GM21529 (cell line): ENCODE measurements around the gene BABAM2.

Experiments used
- ATAC-seq: cut with Tn5 transposase; IDR thresholded peaks from one replicate; pipeline ENCODE4 v1.9.1; 2021; ENCODE audit not compliant: unreplicated experiment

The BABAM2 gene

GRCh38 chr2:28182348-28182747 is 291.8 kb downstream of the BABAM2 start:
- ATAC-seq = no peak

GRCh38 chr2:28185153-28185552 is 294.6 kb downstream of the BABAM2 start:
- ATAC-seq = no peak

GRCh38 chr2:28185891-28186290 is 295.4 kb downstream of the BABAM2 start:
- ATAC-seq = no peak

- ATAC-seq = no peak
These were observed 296.7 kb downstream of the BABAM2 start for GRCh38 chr2:28187186-28187585.

- no peak for ATAC-seq
These were observed 297.9 kb downstream of the BABAM2 start for GRCh38 chr2:28188436-28188835.

GRCh38 chr2:28193630-28194403 is 303.3 kb downstream of the BABAM2 start:
- ATAC-seq = no peak

- ATAC-seq = no peak
These were observed 309.6 kb downstream of the BABAM2 start for GRCh38 chr2:28199995-28200679.

- ATAC-seq = no peak
These were observed 311.2 kb downstream of the BABAM2 start for GRCh38 chr2:28201671-28202180.

- no peak for ATAC-seq
These were observed 312.2 kb downstream of the BABAM2 start for GRCh38 chr2:28202719-28203118.

GRCh38 chr2:28206762-28207161 is 316.2 kb downstream of the BABAM2 start:
- no peak for ATAC-seq

GRCh38 chr2:28209261-28209691 is 318.7 kb downstream of the BABAM2 start:
- ATAC-seq = no peak

- no peak for ATAC-seq
These were observed 319.3 kb downstream of the BABAM2 start for GRCh38 chr2:28209864-28210263.

- ATAC-seq = no peak
These were observed 320.0 kb downstream of the BABAM2 start for GRCh38 chr2:28210535-28210934.

GRCh38 chr2:28216331-28216730 is 325.8 kb downstream of the BABAM2 start:
- no peak for ATAC-seq

- ATAC-seq = no peak
These were observed 326.7 kb downstream of the BABAM2 start for GRCh38 chr2:28217042-28217740.

GRCh38 chr2:28219138-28219537 is 328.6 kb downstream of the BABAM2 start:
- no peak for ATAC-seq

- ATAC-seq = no peak
These were observed 329.3 kb downstream of the BABAM2 start for GRCh38 chr2:28219758-28220368.

- ATAC-seq = no peak
These were observed 334.3 kb downstream of the BABAM2 start for GRCh38 chr2:28224648-28225472.

GRCh38 chr2:28225473-28226080 is 335.0 kb downstream of the BABAM2 start:
- ATAC-seq = no peak

- no peak for ATAC-seq
These were observed 336.0 kb downstream of the BABAM2 start for GRCh38 chr2:28226558-28226957.
